ENCODE data around the gene VRTN. TPM values are rescaled to one million over a fixed set of nuclear protein-coding genes. Genes with fewer than 3 reads are reported as not detected.

VRTN gene
- total and polyA plus RNA-seq, 2 of the 13 experiments (the other 11 are each of a cell fraction or from before 2014, with no cell fraction given), result not detected

DNA sequence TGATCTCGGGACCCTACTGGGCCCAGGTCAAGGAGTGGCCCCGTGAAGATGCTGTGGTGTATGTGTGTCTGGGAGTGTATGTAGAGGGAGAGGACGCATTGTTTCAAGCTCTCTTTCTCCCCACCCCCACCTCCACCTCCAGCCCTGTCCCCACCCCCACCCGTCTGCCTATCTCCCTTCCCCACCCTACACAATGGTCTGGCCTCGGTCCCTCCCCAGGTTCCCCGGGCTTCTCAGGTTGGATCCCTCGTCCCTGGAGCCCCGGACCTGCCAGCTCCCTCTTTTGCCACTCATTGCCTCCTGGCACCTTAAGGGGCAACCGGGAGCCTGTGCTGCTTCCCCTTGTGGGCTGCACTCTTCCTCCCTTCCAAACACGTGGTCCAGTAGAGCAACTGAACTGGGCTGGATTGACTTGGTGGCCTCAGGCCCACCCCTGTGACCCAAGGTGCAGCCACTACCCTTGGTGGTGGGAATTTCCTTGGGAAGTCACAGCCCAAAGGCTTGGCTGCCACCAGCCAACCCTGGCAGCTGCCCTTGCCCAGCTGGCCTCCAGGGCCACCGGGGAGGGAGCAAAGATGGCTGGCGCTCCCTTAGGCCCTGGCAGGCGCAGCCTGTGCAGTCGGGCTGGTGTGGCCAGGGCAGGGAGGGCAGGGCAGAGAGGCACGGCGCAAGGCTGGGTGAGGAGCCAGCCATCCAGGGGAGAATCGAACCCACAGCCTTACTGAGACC, 628 bp downstream of the VRTN start:
- Histone ChIP-seq H3K79me2 (ENCODE audit: insufficient read depth, low read length) (no peaks in the 10 kb centered on the region), H3K36me3 (replicated peaks in 1 of 2; ENCODE audit: control insufficient read depth in 1 of 2, insufficient read depth in 2 of 2, low read length in 2 of 2) (no peaks in the 10 kb centered on the region), H2AFZ (ENCODE audit: low read length) (no peak overlapping the region), H3K27ac (ENCODE audit: extremely low read length, insufficient read depth, low read length) (no peak overlapping the region), H3K4me1 (ENCODE audit: insufficient read depth, low read length) (peaks cover 5% of the 10 kb centered on the region; the same call in 1 of the 2 replicates), H3K27me3 (ENCODE audit: control insufficient read depth in 1 of 2, insufficient read depth in 2 of 2, low read length in 2 of 2) (peaks cover 3 to 13% of the 10 kb centered on the region in 2 experiments; a peak in 3 of 5 replicates), H3K9ac (ENCODE audit: insufficient read depth, low read depth, low read length) (no peak overlapping the region), H4K20me1 (ENCODE audit: insufficient read depth, low read length) (no peaks in the 10 kb centered on the region), H3K4me3 (replicated peaks in 1 of 3; ENCODE audit: insufficient read depth in 1 of 3, low read depth in 2 of 3, low read length in 3 of 3) (no peak overlapping the region), H3K4me2 (ENCODE audit: low read depth, low read length) (no peak overlapping the region), H3K9me3 (ENCODE audit: low read length) (no peaks in the 10 kb centered on the region)
- in situ Hi-C loops (cut with HindIII; ENCODE audit: extremely low pct_ligation_motif_present, low pct_unique_long_range_greater_than_20kb) (no loop called here), intact Hi-C loops (cut with micrococcal nuclease; ENCODE audit: unreplicated experiment) (no loop called here)
- DNase-seq (ENCODE audit: low spot score) (no peak), FAIRE-seq (no peak), ATAC-seq (no peak)
- BruUV-seq (replicated peaks), result no TSS peak
- TF ChIP-seq ZNF543 (CRISPR knock-in tag; IDR thresholded peaks at IDR 0.05), result no peak
- WGBS (ENCODE audit: low lambda C conversion rate), result 59% methylated on average over 14 of the region's 17 CpGs
- ChIA-PET POLR2A (no interaction called here), CTCF (ENCODE audit: low intra/inter-chr PET ratio, low total read pairs) (no interaction called here)

DNA sequence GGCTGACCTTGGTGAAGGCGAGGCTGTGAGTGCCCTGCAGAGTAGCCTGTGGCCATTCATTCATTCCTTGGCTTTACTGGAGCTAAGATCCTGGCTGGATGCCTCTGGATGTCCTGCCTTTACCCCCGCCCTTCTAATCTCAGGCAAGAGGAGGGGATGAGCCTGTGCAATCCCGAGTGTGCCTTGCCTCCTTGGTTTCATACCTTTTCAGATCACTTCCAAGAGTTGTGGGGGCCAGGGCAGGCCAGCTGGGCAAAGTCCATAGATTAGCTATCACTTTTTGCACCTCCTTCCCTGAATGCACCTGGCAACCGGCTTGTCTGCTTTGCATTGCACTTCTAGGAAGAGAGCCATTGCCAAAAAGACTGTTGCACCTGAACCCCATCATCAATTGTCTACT, 1.5 kb downstream of the VRTN start:
- Histone ChIP-seq H3K4me3 (replicated peaks in 1 of 3; ENCODE audit: insufficient read depth in 1 of 3, low read depth in 2 of 3, low read length in 3 of 3) (no peak overlapping the region), H2AFZ (ENCODE audit: low read length) (no peak overlapping the region), H3K4me1 (ENCODE audit: insufficient read depth, low read length) (peaks cover 5% of the 10 kb centered on the region; the same call in 1 of the 2 replicates), H3K9ac (ENCODE audit: insufficient read depth, low read depth, low read length) (no peak overlapping the region), H3K27ac (ENCODE audit: extremely low read length, insufficient read depth, low read length) (no peak overlapping the region), H3K4me2 (ENCODE audit: low read depth, low read length) (no peak overlapping the region), H3K9me3 (ENCODE audit: low read length) (no peaks in the 10 kb centered on the region), H4K20me1 (ENCODE audit: insufficient read depth, low read length) (no peaks in the 10 kb centered on the region), H3K27me3 (ENCODE audit: control insufficient read depth in 1 of 2, insufficient read depth in 2 of 2, low read length in 2 of 2) (peaks cover 3 to 13% of the 10 kb centered on the region in 2 experiments; a peak in 3 of 5 replicates), H3K79me2 (ENCODE audit: insufficient read depth, low read length) (no peaks in the 10 kb centered on the region), H3K36me3 (replicated peaks in 1 of 2; ENCODE audit: control insufficient read depth in 1 of 2, insufficient read depth in 2 of 2, low read length in 2 of 2) (no peaks in the 10 kb centered on the region)
- 0% methylated on average over 4 of the region's 4 CpGs for WGBS (ENCODE audit: low lambda C conversion rate)
- intact Hi-C loops (cut with micrococcal nuclease; ENCODE audit: unreplicated experiment) (no loop called here), in situ Hi-C loops (cut with HindIII; ENCODE audit: extremely low pct_ligation_motif_present, low pct_unique_long_range_greater_than_20kb) (no loop called here)
- ATAC-seq (no peak), DNase-seq (ENCODE audit: low spot score) (no peak), FAIRE-seq (no peak)
- no peak for TF ChIP-seq NPAS2 (CRISPR knock-in tag; IDR thresholded peaks at IDR 0.05; ENCODE audit: borderline replicate concordance)
- TF ChIP-seq ZNF350 (CRISPR knock-in tag; IDR thresholded peaks at IDR 0.05; ENCODE audit: borderline replicate concordance, low read depth), result no peak
- TF ChIP-seq, protein P1, sequence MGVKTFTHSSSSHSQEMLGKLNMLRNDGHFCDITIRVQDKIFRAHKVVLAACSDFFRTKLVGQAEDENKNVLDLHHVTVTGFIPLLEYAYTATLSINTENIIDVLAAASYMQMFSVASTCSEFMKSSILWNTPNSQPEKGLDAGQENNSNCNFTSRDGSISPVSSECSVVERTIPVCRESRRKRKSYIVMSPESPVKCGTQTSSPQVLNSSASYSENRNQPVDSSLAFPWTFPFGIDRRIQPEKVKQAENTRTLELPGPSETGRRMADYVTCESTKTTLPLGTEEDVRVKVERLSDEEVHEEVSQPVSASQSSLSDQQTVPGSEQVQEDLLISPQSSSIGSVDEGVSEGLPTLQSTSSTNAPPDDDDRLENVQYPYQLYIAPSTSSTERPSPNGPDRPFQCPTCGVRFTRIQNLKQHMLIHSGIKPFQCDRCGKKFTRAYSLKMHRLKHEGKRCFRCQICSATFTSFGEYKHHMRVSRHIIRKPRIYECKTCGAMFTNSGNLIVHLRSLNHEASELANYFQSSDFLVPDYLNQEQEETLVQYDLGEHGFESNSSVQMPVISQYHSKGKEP (CRISPR knock-in tag; IDR thresholded peaks at IDR 0.05), result no peak
- TF ChIP-seq, protein P2, sequence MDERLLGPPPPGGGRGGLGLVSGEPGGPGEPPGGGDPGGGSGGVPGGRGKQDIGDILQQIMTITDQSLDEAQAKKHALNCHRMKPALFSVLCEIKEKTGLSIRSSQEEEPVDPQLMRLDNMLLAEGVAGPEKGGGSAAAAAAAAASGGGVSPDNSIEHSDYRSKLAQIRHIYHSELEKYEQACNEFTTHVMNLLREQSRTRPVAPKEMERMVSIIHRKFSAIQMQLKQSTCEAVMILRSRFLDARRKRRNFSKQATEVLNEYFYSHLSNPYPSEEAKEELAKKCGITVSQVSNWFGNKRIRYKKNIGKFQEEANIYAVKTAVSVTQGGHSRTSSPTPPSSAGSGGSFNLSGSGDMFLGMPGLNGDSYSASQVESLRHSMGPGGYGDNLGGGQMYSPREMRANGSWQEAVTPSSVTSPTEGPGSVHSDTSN (CRISPR knock-in tag; IDR thresholded peaks at IDR 0.05), result no peak
- TF ChIP-seq, protein P3, sequence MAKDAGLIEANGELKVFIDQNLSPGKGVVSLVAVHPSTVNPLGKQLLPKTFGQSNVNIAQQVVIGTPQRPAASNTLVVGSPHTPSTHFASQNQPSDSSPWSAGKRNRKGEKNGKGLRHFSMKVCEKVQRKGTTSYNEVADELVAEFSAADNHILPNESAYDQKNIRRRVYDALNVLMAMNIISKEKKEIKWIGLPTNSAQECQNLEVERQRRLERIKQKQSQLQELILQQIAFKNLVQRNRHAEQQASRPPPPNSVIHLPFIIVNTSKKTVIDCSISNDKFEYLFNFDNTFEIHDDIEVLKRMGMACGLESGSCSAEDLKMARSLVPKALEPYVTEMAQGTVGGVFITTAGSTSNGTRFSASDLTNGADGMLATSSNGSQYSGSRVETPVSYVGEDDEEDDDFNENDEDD (CRISPR knock-in tag; IDR thresholded peaks at IDR 0.05; ENCODE audit: borderline replicate concordance), result no peak
- POLR2A ChIA-PET, result no interaction called here
- no TSS peak for BruUV-seq (replicated peaks)
- CTCF ChIA-PET (ENCODE audit: low intra/inter-chr PET ratio, low total read pairs), result no interaction called here

All from HepG2 (cell line).